HepG2 (cell line): ENCODE measurements around the gene BPHL. TPM values are rescaled to one million over a fixed set of nuclear protein-coding genes. Genes with fewer than 3 reads are reported as not detected.

Experiments used
- ETV6 ChIP-seq: sonication (generic); formaldehyde crosslinking; conservative IDR thresholded peaks from 2 replicates; pipeline ENCODE4 v1.4.0; 2020; ENCODE audit warnings: missing genetic modification reagents
- HNRNPLL ChIP-seq: fragments of 200-400 bp; formaldehyde crosslinking; IDR thresholded peaks from 2 replicates; pipeline ENCODE4 v1.6.1; 2017; ENCODE audit warnings: mild to moderate bottlenecking, low read depth, low read length; ENCODE audit not compliant: poor library complexity, severe bottlenecking
- JUND ChIP-seq: sonication (generic); formaldehyde crosslinking; IDR thresholded peaks from 2 replicates; pipeline ENCODE4 v1.8.0; 2022; ENCODE audit warnings: mild to moderate bottlenecking, missing genetic modification reagents
- KDM4B ChIP-seq: sonication (generic); formaldehyde crosslinking; IDR thresholded peaks from 2 replicates; pipeline ENCODE4 v1.4.0; 2020; ENCODE audit warnings: missing genetic modification reagents
- PAXIP1 ChIP-seq: sonication (generic); formaldehyde crosslinking; conservative IDR thresholded peaks from 2 replicates; pipeline ENCODE4 v1.4.0; 2020; ENCODE audit warnings: mild to moderate bottlenecking, missing genetic modification reagents, moderate library complexity
- SRSF1 ChIP-seq: fragments of 200-400 bp; formaldehyde crosslinking; optimal IDR thresholded peaks from 2 replicates; pipeline ENCODE3; 2017; ENCODE audit warnings: mild to moderate bottlenecking, low read depth, low read length, moderate library complexity
- SYNCRIP ChIP-seq: fragments of 200-400 bp; formaldehyde crosslinking; IDR thresholded peaks from 2 replicates; pipeline ENCODE4 v1.6.1; 2018; ENCODE audit warnings: mild to moderate bottlenecking, low read depth, low read length; ENCODE audit not compliant: insufficient read depth
- YEATS4 ChIP-seq: sonication (generic); formaldehyde crosslinking; IDR thresholded peaks from 2 replicates; pipeline ENCODE4 v1.4.0; 2020; ENCODE audit warnings: missing genetic modification reagents, borderline replicate concordance
- ZC3H13 ChIP-seq: sonication (generic); formaldehyde crosslinking; IDR thresholded peaks from 2 replicates; pipeline ENCODE4 v1.8.1; 2023; ENCODE audit warnings: mild to moderate bottlenecking, missing genetic modification reagents, moderate library complexity
- ZNF263 ChIP-seq: sonication (generic); formaldehyde crosslinking; IDR thresholded peaks from 2 replicates; pipeline ENCODE4 v1.4.0; 2020; ENCODE audit warnings: missing genetic modification reagents
- ZNF354B ChIP-seq: sonication (generic); formaldehyde crosslinking; IDR thresholded peaks from 2 replicates; pipeline ENCODE4 v1.8.0; 2022; ENCODE audit warnings: mild to moderate bottlenecking, missing genetic modification reagents
- ZNF512 ChIP-seq: sonication (generic); formaldehyde crosslinking; IDR thresholded peaks from 2 replicates; pipeline ENCODE4 v1.4.0; 2020; ENCODE audit warnings: mild to moderate bottlenecking, missing genetic modification reagents
- ZNF530 ChIP-seq: sonication (generic); formaldehyde crosslinking; IDR thresholded peaks from 2 replicates; pipeline ENCODE4 v1.5.0; 2020; ENCODE audit warnings: low read depth, mild to moderate bottlenecking, missing genetic modification reagents
- ZNF598 ChIP-seq: sonication (generic); formaldehyde crosslinking; IDR thresholded peaks from 2 replicates; pipeline ENCODE4 v1.5.1; 2020; ENCODE audit warnings: mild to moderate bottlenecking, missing genetic modification reagents, borderline replicate concordance
- ZNF619 ChIP-seq: sonication (generic); formaldehyde crosslinking; IDR thresholded peaks from 2 replicates; pipeline ENCODE4 v1.4.0; 2020; ENCODE audit warnings: mild to moderate bottlenecking, missing genetic modification reagents
- ZNF639 ChIP-seq: conservative IDR thresholded peaks from 2 replicates; pipeline ENCODE4 v1.6.1; 2018; ENCODE audit warnings: missing genetic modification reagents
- ZNF672 ChIP-seq: sonication (generic); formaldehyde crosslinking; IDR thresholded peaks from 2 replicates; pipeline ENCODE4 v1.8.1; 2022; ENCODE audit warnings: missing genetic modification reagents
- ZNF709 ChIP-seq: sonication (generic); formaldehyde crosslinking; IDR thresholded peaks from 2 replicates; pipeline ENCODE4 v1.5.0; 2020; ENCODE audit warnings: mild to moderate bottlenecking, missing genetic modification reagents
- ZNF766 ChIP-seq: sonication (generic); formaldehyde crosslinking; IDR thresholded peaks from 2 replicates; pipeline ENCODE4 v1.5.0; 2020; ENCODE audit warnings: missing genetic modification reagents, borderline replicate concordance
- ZNF790 ChIP-seq: sonication (generic); formaldehyde crosslinking; IDR thresholded peaks from 2 replicates; pipeline ENCODE4 v1.8.0; 2022; ENCODE audit warnings: missing genetic modification reagents, mild to moderate bottlenecking, borderline replicate concordance
- ZSCAN9 ChIP-seq: IDR thresholded peaks from 2 replicates; pipeline ENCODE4 v1.6.1; 2016; ENCODE audit warnings: borderline replicate concordance
- polyA plus RNA-seq, 8 experiments: library from polyadenylated mRNA; depleted of rRNA in 3 of 8; stranded (reverse) in 7 of 8; unstranded in 1 of 8; fragments of >200 nt; fragmentation: Illumina TruSeq in 4 of 8; extraction: Trizol in 4 of 8; gene quantifications; 2 replicates each; pipeline versions ENCODE4 v1.2.1 to v1.2.3, GENCODE V29; 2011 to 2016; ENCODE audit warnings: low read depth in 4 of 8, missing spikeins in 1 of 8, mixed read lengths in 1 of 8; ENCODE audit not compliant: insufficient read depth in 1 of 8
- total RNA-seq, 5 experiments: library from RNA; depleted of rRNA; stranded (reverse); fragments of >200 nt; fragmentation: Illumina TruSeq; extraction: Trizol; gene quantifications; 2 replicates each; pipeline ENCODE4 v1.2.3, GENCODE V29; 2016; ENCODE audit warnings: low read depth in 1 of 5

BPHL gene
- total and polyA plus RNA-seq, 2 of the 13 experiments (the other 11 are each of a cell fraction or from before 2014, with no cell fraction given), result 37.8 to 39.5 TPM

GRCh38 chr6:3157131-3157933 lies 38.8 kb downstream of the BPHL start, which contains the start of gene TUBB2A (continued):
- TF ChIP-seq SRSF1 (no peak), YEATS4 (peak; percentile 98), ZNF619 (CRISPR knock-in tag) (no peak), JUND (CRISPR knock-in tag) (peak; percentile 69; the same call in 1 of the 2 replicates), ZNF530 (CRISPR knock-in tag) (no peak), ZNF598 (CRISPR knock-in tag) (peak; percentile 35; the same call in 1 of the 2 replicates), ZNF639 (no peak), KDM4B (CRISPR knock-in tag) (no peak), ZNF709 (CRISPR knock-in tag) (no peak), ZSCAN9 (peak; percentile 16; the same call in 1 of the 2 replicates), ZNF263 (CRISPR knock-in tag) (peak; percentile 50), SYNCRIP (no peak), ZC3H13 (CRISPR knock-in tag) (no peak), HNRNPLL (peak; percentile 73), ZNF766 (CRISPR knock-in tag) (peak; percentile 87; the same call in 1 of the 2 replicates), ZNF354B (CRISPR knock-in tag) (no peak), PAXIP1 (peak; percentile 53; the same call in 1 of the 2 replicates), ZNF790 (CRISPR knock-in tag) (no peak), ZNF672 (CRISPR knock-in tag) (0 out of 2 replicates have a peak, but pooled peaks have one; percentile 37), ETV6 (CRISPR knock-in tag) (peak; percentile 74; the same call in 1 of the 2 replicates), ZNF512 (no peak; the same call in 1 of the 2 replicates)
